Upper lobe of left lung (tissue), 6 donors: ENCODE results near the gene CCK. TPM values are rescaled to one million over a fixed set of nuclear protein-coding genes. Genes with fewer than 3 reads are reported as not detected.

ENCODE experiments used
- ATAC-seq, 2 donors: fragments of 200-7000 bp; cut with Tn5 transposase; one replicate each; pipeline ENCODE4 v1.9.1; 2022; ENCODE audit warnings: mild to moderate bottlenecking in 2 of 2, moderate library complexity in 2 of 2; ENCODE audit not compliant: low FRiP score in 2 of 2
- DNase-seq, 2 donors: peaks; one replicate each; pipeline ENCODE4 v3.0.0-alpha.2; 2019 to 2020
- H3K27ac ChIP-seq, 4 donors: fragments of 200-600 bp; sonication (generic); one replicate each; pipeline ENCODE4 v1.5.1; 2016 to 2019
- H3K27me3 ChIP-seq, 4 donors: fragments of 200-600 bp; sonication (generic); one replicate each; pipeline ENCODE4 v1.5.1; 2017 to 2019
- H3K36me3 ChIP-seq, 4 donors: fragments of 200-600 bp; sonication (generic); one replicate each; pipeline ENCODE4 v1.5.1; 2016 to 2019
- H3K4me1 ChIP-seq, 4 donors: fragments of 200-600 bp; sonication (generic); one replicate each; pipeline ENCODE4 v1.5.1; 2018 to 2019
- H3K4me3 ChIP-seq, 4 donors: fragments of 200-600 bp; sonication (generic); one replicate each; pipeline ENCODE4 v1.5.1; 2017 to 2019; ENCODE audit warnings: mild to moderate bottlenecking in 2 of 4, moderate library complexity in 1 of 4
- H3K9me3 ChIP-seq, 4 donors: fragments of 200-600 bp; sonication (generic); one replicate each; pipeline ENCODE4 v1.5.1; 2018 to 2019
- EP300 ChIP-seq, 4 donors: sonication (generic); formaldehyde crosslinking; IDR thresholded peaks; one replicate each; pipeline ENCODE4 v1.5.1; 2017; ENCODE audit warnings: antibody characterized with exemption in 4 of 4, control low read depth in 2 of 4
- POLR2A ChIP-seq, 4 donors: fragments of 450-650 bp; IDR thresholded peaks; one replicate each; pipeline ENCODE4 v1.5.1; 2016 to 2017; ENCODE audit warnings: antibody characterized with exemption in 4 of 4, mild to moderate bottlenecking in 2 of 4
- POLR2AphosphoS5 ChIP-seq, 2 donors: sonication (generic); formaldehyde crosslinking; IDR thresholded peaks; one replicate each; pipeline ENCODE4 v1.5.1; 2017; ENCODE audit warnings: antibody characterized with exemption in 2 of 2
- WGBS, 2 donors: methylation state at CpG; one replicate each; pipeline ENCODE4 v1.1.5; 2017 to 2018; 5-methylcytosine and 5-hydroxymethylcytosine counted together
- total RNA-seq, 6 donors: library from RNA; depleted of rRNA in 4 of 6; stranded (reverse); fragments of >200 nt in 4 of 6; gene quantifications; one replicate each; pipeline versions ENCODE4 v1.1.0 to v1.2.1, GENCODE V29; 2016 to 2021
- TF ChIP-seq, protein P1 (sequence below), 6 experiments: fragments of 450-650 bp in 4 of 6; fragments of 200-600 bp in 2 of 6; sonication (generic) in 2 of 6; IDR thresholded peaks; one replicate each; pipeline ENCODE4 v1.5.1; 2016 to 2019; ENCODE audit warnings: antibody characterized with exemption in 6 of 6
- donor health status: DM: no; HTN: no; CAD: no; lungs with moderate emphysema.
- donor health status: DM: no; HTN: yes; CAD: no; lungs with severe emphysema.

Gene CCK
- total RNA-seq, 6 donors from 2014 or later, result 2.0 to 7.3 (median 3.3) TPM; not detected in 3

- TF ChIP-seq, protein P1, sequence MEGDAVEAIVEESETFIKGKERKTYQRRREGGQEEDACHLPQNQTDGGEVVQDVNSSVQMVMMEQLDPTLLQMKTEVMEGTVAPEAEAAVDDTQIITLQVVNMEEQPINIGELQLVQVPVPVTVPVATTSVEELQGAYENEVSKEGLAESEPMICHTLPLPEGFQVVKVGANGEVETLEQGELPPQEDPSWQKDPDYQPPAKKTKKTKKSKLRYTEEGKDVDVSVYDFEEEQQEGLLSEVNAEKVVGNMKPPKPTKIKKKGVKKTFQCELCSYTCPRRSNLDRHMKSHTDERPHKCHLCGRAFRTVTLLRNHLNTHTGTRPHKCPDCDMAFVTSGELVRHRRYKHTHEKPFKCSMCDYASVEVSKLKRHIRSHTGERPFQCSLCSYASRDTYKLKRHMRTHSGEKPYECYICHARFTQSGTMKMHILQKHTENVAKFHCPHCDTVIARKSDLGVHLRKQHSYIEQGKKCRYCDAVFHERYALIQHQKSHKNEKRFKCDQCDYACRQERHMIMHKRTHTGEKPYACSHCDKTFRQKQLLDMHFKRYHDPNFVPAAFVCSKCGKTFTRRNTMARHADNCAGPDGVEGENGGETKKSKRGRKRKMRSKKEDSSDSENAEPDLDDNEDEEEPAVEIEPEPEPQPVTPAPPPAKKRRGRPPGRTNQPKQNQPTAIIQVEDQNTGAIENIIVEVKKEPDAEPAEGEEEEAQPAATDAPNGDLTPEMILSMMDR (IDR thresholded peaks at IDR 0.05), result no peak
- TF ChIP-seq POLR2A (IDR thresholded peaks at IDR 0.05) (no peak), POLR2AphosphoS5 (IDR thresholded peaks at IDR 0.05) (no peak), EP300 (IDR thresholded peaks at IDR 0.05) (no peak)
- Histone ChIP-seq H3K4me1 (no peaks in the 10 kb centered on the region), H3K36me3 (no peaks in the 10 kb centered on the region), H3K27me3 (no peaks in the 10 kb centered on the region), H3K4me3 (no peak overlapping the region), H3K27ac (no peak overlapping the region), H3K9me3 (peaks cover 0 to 6% (median 0%) of the 10 kb centered on the region in 4 donors)
- ATAC-seq (no peak), DNase-seq (no peak)
These were observed 5.8 kb upstream of the CCK start for GRCh38 chr3:42271786-42272185.

- no peak for ATAC-seq
- no peak for DNase-seq
- Histone ChIP-seq H3K27me3 (peaks cover 0 to 3% (median 1%) of the 10 kb centered on the region in 4 donors), H3K27ac (no peak overlapping the region), H3K36me3 (no peaks in the 10 kb centered on the region), H3K9me3 (peaks cover 0 to 6% (median 0%) of the 10 kb centered on the region in 4 donors), H3K4me3 (no peak overlapping the region), H3K4me1 (peaks cover 0 to 2% (median 0%) of the 10 kb centered on the region in 4 donors)
- WGBS, 2 donors, result 55 to 80% methylated on average over 1 of the region's 1 CpG
- TF ChIP-seq, protein P1 (IDR thresholded peaks at IDR 0.05), result no peak
- TF ChIP-seq EP300 (IDR thresholded peaks at IDR 0.05) (no peak), POLR2AphosphoS5 (IDR thresholded peaks at IDR 0.05) (no peak), POLR2A (IDR thresholded peaks at IDR 0.05) (no peak)
These were observed 4.6 kb upstream of the CCK start for GRCh38 chr3:42270561-42270960.

GRCh38 chr3:42269647-42270046, 3.7 kb upstream of the CCK start:
- Histone ChIP-seq H3K9me3 (peaks cover 0 to 6% (median 0%) of the 10 kb centered on the region in 4 donors), H3K27ac (no peak overlapping the region), H3K36me3 (no peaks in the 10 kb centered on the region), H3K27me3 (peaks cover 0 to 12% (median 8%) of the 10 kb centered on the region in 4 donors), H3K4me1 (peaks cover 0 to 12% (median under 1%) of the 10 kb centered on the region in 4 donors), H3K4me3 (no peak overlapping the region)
- no peak for DNase-seq
- TF ChIP-seq, protein P1 (IDR thresholded peaks at IDR 0.05), result no peak
- TF ChIP-seq EP300 (IDR thresholded peaks at IDR 0.05), result no peak
- TF ChIP-seq POLR2A (IDR thresholded peaks at IDR 0.05), result no peak
- TF ChIP-seq POLR2AphosphoS5 (IDR thresholded peaks at IDR 0.05), result no peak
- WGBS, 2 donors, result 79 to 80% methylated on average over 7 of the region's 7 CpGs
- ATAC-seq, result no peak

DNA sequence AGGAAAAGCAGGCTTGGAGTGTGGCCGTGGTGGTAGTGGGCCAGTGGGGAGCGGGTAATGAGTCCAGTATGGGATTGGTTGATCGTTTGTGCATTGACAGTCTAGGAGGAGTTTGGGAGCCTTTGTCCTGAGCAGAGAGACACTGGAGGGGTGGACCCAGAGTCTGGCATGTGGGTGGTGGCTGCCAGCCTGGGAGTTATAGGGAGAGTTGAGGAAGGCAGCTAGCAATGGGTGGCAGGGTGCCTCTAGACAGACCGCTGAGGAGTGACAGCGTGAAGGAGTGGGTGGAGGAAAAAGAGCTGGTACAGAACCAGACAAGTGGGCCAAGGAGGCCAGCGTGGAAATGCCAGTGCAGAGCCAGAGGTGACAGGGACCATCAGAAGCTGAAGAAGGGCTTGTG, 1.9 kb upstream of the CCK start:
- no peak for TF ChIP-seq POLR2A (IDR thresholded peaks at IDR 0.05)
- TF ChIP-seq, protein P1 (IDR thresholded peaks at IDR 0.05), result no peak
- no peak for TF ChIP-seq POLR2AphosphoS5 (IDR thresholded peaks at IDR 0.05)
- no peak for ATAC-seq
- Histone ChIP-seq H3K4me1 (peaks cover 8 to 28% (median 14%) of the 10 kb centered on the region in 4 donors), H3K36me3 (no peaks in the 10 kb centered on the region), H3K27ac (no peak overlapping the region), H3K9me3 (peaks cover 0 to 6% (median 0%) of the 10 kb centered on the region in 4 donors), H3K4me3 (no peak overlapping the region), H3K27me3 (peaks cover 0 to 28% (median 11%) of the 10 kb centered on the region in 4 donors)
- no peak for DNase-seq
- WGBS, 2 donors, result 90% methylated on average over 6 of the region's 6 CpGs
